Prostate gland (tissue), 2 donors: ENCODE measurements around the gene NR4A3.

Experiments
- CTCF ChIP-seq, 4 experiments: fragments of 200-600 bp in 2 of 4; fragments of 450-650 bp in 2 of 4; sonication (generic) in 2 of 4; IDR thresholded peaks; 1 replicate in 3 of 4; 2 replicates in 1 of 4; pipeline ENCODE4 v1.5.1; 2016 to 2019; ENCODE audit warnings: antibody characterized with exemption in 4 of 4, mild to moderate bottlenecking in 2 of 4, moderate library complexity in 2 of 4
- POLR2AphosphoS5 ChIP-seq: sonication (generic); formaldehyde crosslinking; IDR thresholded peaks from one replicate; pipeline ENCODE4 v1.6.1; 2017; ENCODE audit warnings: antibody characterized with exemption

GRCh38 chr9:99818500-99818899, 3.2 kb upstream of the NR4A3 start:
- TF ChIP-seq CTCF (IDR thresholded peaks at IDR 0.05) (no peak), POLR2AphosphoS5 (no peak)
